Neural crest cell (in vitro differentiated cells): ENCODE measurements around the gene GADD45A. TPM values are rescaled to one million over a fixed set of nuclear protein-coding genes. Genes with fewer than 3 reads are reported as not detected.
"Not testable (repeated sequence)": the region's sequence is repeated elsewhere in the genome, so short reads cannot be mapped to it uniquely, and the experiment has no call there.

Experiments used
- DNase-seq: peaks from one replicate; pipeline ENCODE4 v3.0.0; 2021; ENCODE audit warnings: low read depth, mixed read lengths, low spot score
- H3K27ac Mint-ChIP-seq: one replicate; pipeline ENCODE4 v1.8.0; 2021; ENCODE audit warnings: mild to moderate bottlenecking, mixed read lengths; ENCODE audit not compliant: unreplicated experiment
- H3K27me3 Mint-ChIP-seq: 2 replicates; pipeline ENCODE4 v1.8.0; 2021; ENCODE audit warnings: low read depth, mild to moderate bottlenecking, mixed read lengths
- H3K36me3 Mint-ChIP-seq: 2 replicates; pipeline ENCODE4 v1.8.0; 2021; ENCODE audit warnings: low read depth, mild to moderate bottlenecking, mixed read lengths
- H3K4me1 Mint-ChIP-seq: 2 replicates; pipeline ENCODE4 v1.8.0; 2021; ENCODE audit warnings: mixed read lengths
- H3K4me3 Mint-ChIP-seq: one replicate; pipeline ENCODE4 v1.8.0; 2021; ENCODE audit warnings: mild to moderate bottlenecking, mixed read lengths
- H3K9me3 Mint-ChIP-seq: 2 replicates; pipeline ENCODE4 v1.8.0; 2021; ENCODE audit warnings: mixed read lengths
- total RNA-seq: library from RNA; stranded (reverse); gene quantifications from 2 replicates; pipeline ENCODE4 v1.2.1, GENCODE V29; 2021
- TF ChIP-seq, protein P1 (sequence below): fragments of 200-600 bp; sonication (generic); conservative IDR thresholded peaks from 2 replicates; pipeline ENCODE4 v1.5.0; 2021; ENCODE audit warnings: antibody characterized with exemption, mild to moderate bottlenecking

GADD45A gene
- total RNA-seq, 1 donor from 2014 or later = 17.8 TPM

DNA sequence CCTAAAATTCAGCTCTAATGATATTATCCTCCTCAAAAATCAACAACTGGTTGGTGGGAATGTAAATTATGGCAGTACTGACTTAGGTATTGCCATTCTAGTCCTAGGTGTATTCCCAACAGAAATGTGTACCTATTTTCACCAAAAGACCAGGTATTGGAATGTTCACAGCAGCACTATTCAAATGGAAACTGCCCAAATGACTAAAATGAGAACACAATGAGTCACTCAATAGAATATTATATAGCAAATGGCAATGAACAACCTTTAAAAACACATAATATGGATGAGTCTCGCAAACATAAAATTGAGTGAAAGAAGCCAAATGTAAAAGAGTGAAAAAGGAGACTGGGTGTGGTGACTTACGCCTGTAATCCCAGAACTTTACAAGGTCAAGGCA, 44.9 kb downstream of the GADD45A start:
- Mint-ChIP-seq H3K9me3 (no peaks in the 10 kb centered on the region), H3K4me1 (peaks cover 6% of the 10 kb centered on the region), H3K36me3 (no peaks in the 10 kb centered on the region), H3K4me3 (no peak overlapping the region), H3K27ac (no peak overlapping the region), H3K27me3 (no peaks in the 10 kb centered on the region)
- DNase-seq = no peak
- TF ChIP-seq, protein P1, sequence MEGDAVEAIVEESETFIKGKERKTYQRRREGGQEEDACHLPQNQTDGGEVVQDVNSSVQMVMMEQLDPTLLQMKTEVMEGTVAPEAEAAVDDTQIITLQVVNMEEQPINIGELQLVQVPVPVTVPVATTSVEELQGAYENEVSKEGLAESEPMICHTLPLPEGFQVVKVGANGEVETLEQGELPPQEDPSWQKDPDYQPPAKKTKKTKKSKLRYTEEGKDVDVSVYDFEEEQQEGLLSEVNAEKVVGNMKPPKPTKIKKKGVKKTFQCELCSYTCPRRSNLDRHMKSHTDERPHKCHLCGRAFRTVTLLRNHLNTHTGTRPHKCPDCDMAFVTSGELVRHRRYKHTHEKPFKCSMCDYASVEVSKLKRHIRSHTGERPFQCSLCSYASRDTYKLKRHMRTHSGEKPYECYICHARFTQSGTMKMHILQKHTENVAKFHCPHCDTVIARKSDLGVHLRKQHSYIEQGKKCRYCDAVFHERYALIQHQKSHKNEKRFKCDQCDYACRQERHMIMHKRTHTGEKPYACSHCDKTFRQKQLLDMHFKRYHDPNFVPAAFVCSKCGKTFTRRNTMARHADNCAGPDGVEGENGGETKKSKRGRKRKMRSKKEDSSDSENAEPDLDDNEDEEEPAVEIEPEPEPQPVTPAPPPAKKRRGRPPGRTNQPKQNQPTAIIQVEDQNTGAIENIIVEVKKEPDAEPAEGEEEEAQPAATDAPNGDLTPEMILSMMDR = no peak

DNA sequence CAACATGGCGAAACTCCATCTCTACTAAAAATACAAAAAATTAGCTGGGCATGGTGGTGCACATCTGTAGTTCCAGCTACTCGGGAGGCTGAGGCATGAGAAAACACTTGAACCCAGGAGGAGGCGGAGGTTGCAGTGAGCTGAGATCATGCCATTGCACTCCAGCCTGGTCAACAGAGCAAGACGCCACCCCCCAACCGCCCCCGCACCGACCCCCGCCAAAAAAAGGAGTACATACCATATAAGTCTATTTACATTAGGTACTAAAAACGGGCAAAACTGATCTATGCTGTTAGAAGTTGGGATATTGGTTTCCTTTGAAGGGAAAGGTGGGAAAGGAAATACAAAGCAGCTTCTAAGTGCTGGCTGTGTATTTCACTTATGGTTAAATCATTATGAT, 45.3 kb downstream of the GADD45A start:
- not testable (repeated sequence) for H3K36me3 Mint-ChIP-seq, H3K27me3 Mint-ChIP-seq, H3K9me3 Mint-ChIP-seq, H3K4me3 Mint-ChIP-seq, H3K4me1 Mint-ChIP-seq, H3K27ac Mint-ChIP-seq, DNase-seq

DNA sequence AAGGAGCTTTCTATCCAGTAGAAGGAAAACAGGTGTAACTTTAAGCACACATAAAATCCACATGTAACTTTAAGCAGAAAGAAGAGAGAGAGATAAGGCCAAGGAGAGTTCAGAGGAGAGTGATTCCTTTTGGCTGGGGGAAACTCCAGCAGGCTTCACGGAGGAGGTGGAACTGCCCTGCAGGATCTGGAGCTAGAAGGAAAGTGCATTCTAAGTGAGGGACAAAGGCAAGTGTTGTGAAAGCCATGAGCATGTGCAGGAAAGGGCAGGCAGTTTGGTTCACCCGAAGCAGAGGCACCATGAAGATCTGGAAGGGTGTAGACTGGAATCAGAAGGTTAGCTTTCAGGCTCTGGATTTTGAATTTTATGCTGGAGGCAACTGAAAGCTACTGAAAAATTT, 46.3 kb downstream of the GADD45A start:
- Mint-ChIP-seq H3K4me3 (no peak overlapping the region), H3K4me1 (peaks cover 17% of the 10 kb centered on the region), H3K9me3 (no peaks in the 10 kb centered on the region), H3K27me3 (no peaks in the 10 kb centered on the region), H3K36me3 (no peaks in the 10 kb centered on the region), H3K27ac (peak overlapping the region; percentile 52)
- no peak for DNase-seq
- TF ChIP-seq, protein P1 = no peak

DNA sequence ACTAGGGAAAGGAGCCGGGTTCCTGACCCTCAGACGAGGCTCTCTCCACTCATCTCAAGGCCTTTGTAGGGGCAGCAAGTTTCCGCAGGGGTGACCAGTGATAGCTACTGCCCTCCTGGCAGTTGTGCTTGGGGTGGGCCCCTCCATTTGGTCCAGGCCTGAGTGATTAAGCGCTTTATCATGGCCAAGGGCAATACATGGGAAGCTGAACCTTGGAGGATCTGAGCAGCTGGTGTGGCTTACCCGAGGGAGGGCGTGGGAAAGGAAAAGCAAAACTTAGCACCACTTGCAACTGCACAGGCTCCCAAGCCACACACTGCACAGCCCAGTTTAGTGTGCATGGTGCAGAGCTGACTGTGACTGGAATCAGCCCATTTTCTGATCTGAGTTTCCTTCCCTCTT, 47.8 kb downstream of the GADD45A start:
- no peaks in the 10 kb centered on the region for H3K27me3 Mint-ChIP-seq
- TF ChIP-seq, protein P1 = no peak
- H3K27ac Mint-ChIP-seq = no peak overlapping the region
- no peaks in the 10 kb centered on the region for H3K36me3 Mint-ChIP-seq
- H3K4me1 Mint-ChIP-seq = peaks cover 22% of the 10 kb centered on the region
- H3K9me3 Mint-ChIP-seq = no peaks in the 10 kb centered on the region
- H3K4me3 Mint-ChIP-seq = no peak overlapping the region
- no peak for DNase-seq

DNA sequence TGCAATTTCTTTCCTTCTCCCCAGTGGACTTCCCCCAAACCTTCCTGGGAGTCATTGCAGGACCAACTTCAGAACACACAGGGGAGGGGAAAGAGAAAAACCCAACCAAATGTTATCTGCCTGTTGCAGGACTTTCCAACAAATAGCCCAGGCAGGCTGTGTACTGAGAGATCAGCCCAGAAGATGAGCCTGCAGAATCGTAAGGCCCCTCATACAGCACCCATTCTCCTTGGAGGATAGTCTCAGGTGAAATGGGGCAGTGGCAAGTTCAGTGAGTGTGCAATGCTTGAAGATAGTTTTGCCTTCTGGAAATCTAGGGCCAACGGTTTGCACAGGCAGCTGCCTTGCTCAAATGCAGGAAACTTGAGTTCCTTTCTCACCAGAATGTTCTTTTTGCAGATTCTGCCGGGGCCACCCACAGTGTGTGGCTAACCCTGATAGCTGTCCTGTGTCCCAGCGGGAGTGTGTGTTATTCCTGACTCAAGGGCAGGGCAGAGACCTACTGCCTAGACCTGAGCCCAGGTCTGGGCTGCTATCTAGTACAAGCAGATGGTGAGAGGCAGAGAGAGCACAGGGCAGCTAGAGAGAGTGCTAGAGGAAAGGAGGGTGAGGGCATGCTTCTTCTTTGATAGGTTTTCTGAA, 48.8 kb downstream of the GADD45A start:
- peaks cover 22% of the 10 kb centered on the region for H3K4me1 Mint-ChIP-seq
- H3K36me3 Mint-ChIP-seq = no peaks in the 10 kb centered on the region
- no peak overlapping the region for H3K27ac Mint-ChIP-seq
- no peak overlapping the region for H3K4me3 Mint-ChIP-seq
- TF ChIP-seq, protein P1 = no peak
- no peak for DNase-seq
- H3K27me3 Mint-ChIP-seq = no peaks in the 10 kb centered on the region
- no peaks in the 10 kb centered on the region for H3K9me3 Mint-ChIP-seq

DNA sequence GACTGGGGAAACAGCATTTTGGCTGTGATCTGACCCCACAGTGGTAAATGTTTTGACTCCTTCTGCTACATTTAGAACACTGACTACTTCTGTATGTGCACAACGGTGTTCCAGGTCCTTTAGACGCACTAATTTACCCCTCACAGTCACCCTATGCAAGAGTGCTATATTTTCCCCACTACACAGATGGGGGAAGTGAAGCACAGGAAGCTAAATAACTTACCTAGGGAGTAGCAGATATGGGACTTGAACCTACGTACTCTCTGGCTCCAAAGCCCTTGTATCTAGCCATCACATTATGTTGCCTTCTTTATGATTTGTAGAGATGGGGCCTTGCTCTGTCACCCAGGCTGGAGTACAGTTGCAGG, 49.3 kb downstream of the GADD45A start:
- H3K27ac Mint-ChIP-seq = no peak overlapping the region
- H3K36me3 Mint-ChIP-seq = no peaks in the 10 kb centered on the region

More for the DNA sequence above, 49.3 kb downstream of the GADD45A start:
- Mint-ChIP-seq H3K4me1 (peaks cover 22% of the 10 kb centered on the region), H3K27me3 (no peaks in the 10 kb centered on the region), H3K4me3 (no peak overlapping the region), H3K9me3 (no peaks in the 10 kb centered on the region)
- DNase-seq = no peak
- TF ChIP-seq, protein P1 = no peak
